ENCODE data around the gene PLCZ1.

Gene PLCZ1

GRCh38 chr12:18749386-18749957 lies 11.7 kb upstream of the PLCZ1 start:
- Histone ChIP-seq H3K27me3 (ENCODE audit: insufficient read depth, poor library complexity, severe bottlenecking) (no peaks in the 10 kb centered on the region), H3K4me1 (ENCODE audit: insufficient read depth, poor library complexity, severe bottlenecking) (no peaks in the 10 kb centered on the region), H3K9me3 (ENCODE audit: severe bottlenecking) (no peaks in the 10 kb centered on the region), H3K27ac (ENCODE audit: poor library complexity, severe bottlenecking) (no peak overlapping the region), H3K36me3 (ENCODE audit: low read depth) (no peaks in the 10 kb centered on the region), H3K4me3 (ENCODE audit: severe bottlenecking) (no peak overlapping the region)
- ATAC-seq (ENCODE audit: low read depth) (no peak), DNase-seq (ENCODE audit: low spot score) (no peak)
- no peak for TF ChIP-seq CTCF (IDR thresholded peaks at IDR 0.05; ENCODE audit: poor library complexity, severe bottlenecking)

GRCh38 chr12:18747895-18748294 lies 10.1 kb upstream of the PLCZ1 start:
- no peaks in the 10 kb centered on the region for H3K9me3 ChIP-seq (ENCODE audit: severe bottlenecking)
- no peak overlapping the region for H3K27ac ChIP-seq (ENCODE audit: poor library complexity, severe bottlenecking)
- H3K36me3 ChIP-seq (ENCODE audit: low read depth) = no peaks in the 10 kb centered on the region
- ATAC-seq (ENCODE audit: low read depth) = peak; percentile 36; the same call in 1 of the 3 replicates
- no peak for DNase-seq (ENCODE audit: low spot score)
- no peaks in the 10 kb centered on the region for H3K4me1 ChIP-seq (ENCODE audit: insufficient read depth, poor library complexity, severe bottlenecking)
- no peaks in the 10 kb centered on the region for H3K27me3 ChIP-seq (ENCODE audit: insufficient read depth, poor library complexity, severe bottlenecking)
- H3K4me3 ChIP-seq (ENCODE audit: severe bottlenecking) = no peak overlapping the region
- no peak for TF ChIP-seq CTCF (IDR thresholded peaks at IDR 0.05; ENCODE audit: poor library complexity, severe bottlenecking)

- no peak for TF ChIP-seq CTCF (IDR thresholded peaks at IDR 0.05; ENCODE audit: poor library complexity, severe bottlenecking)
- no peaks in the 10 kb centered on the region for H3K4me1 ChIP-seq (ENCODE audit: insufficient read depth, poor library complexity, severe bottlenecking)
- no peaks in the 10 kb centered on the region for H3K27me3 ChIP-seq (ENCODE audit: insufficient read depth, poor library complexity, severe bottlenecking)
- H3K36me3 ChIP-seq (ENCODE audit: low read depth) = no peaks in the 10 kb centered on the region
- H3K9me3 ChIP-seq (ENCODE audit: severe bottlenecking) = no peaks in the 10 kb centered on the region
- no peak for DNase-seq (ENCODE audit: low spot score)
- ATAC-seq (ENCODE audit: low read depth) = no peak
- no peak overlapping the region for H3K27ac ChIP-seq (ENCODE audit: poor library complexity, severe bottlenecking)
- no peak overlapping the region for H3K4me3 ChIP-seq (ENCODE audit: severe bottlenecking)
Measured at GRCh38 chr12:18731156-18731555, 6.7 kb downstream of the PLCZ1 start.

- peak overlapping the region; percentile 84 for H3K27ac ChIP-seq (ENCODE audit: poor library complexity, severe bottlenecking)
- H3K4me1 ChIP-seq (ENCODE audit: insufficient read depth, poor library complexity, severe bottlenecking) = peaks cover 24% of the 10 kb centered on the region
- no peak for TF ChIP-seq CTCF (IDR thresholded peaks at IDR 0.05; ENCODE audit: poor library complexity, severe bottlenecking)
- H3K27me3 ChIP-seq (ENCODE audit: insufficient read depth, poor library complexity, severe bottlenecking) = no peaks in the 10 kb centered on the region
- ATAC-seq (ENCODE audit: low read depth) (peak; percentile 96), DNase-seq (ENCODE audit: low spot score) (no peak)
- H3K4me3 ChIP-seq (ENCODE audit: severe bottlenecking) = no peak overlapping the region
- H3K36me3 ChIP-seq (ENCODE audit: low read depth) = no peaks in the 10 kb centered on the region
- H3K9me3 ChIP-seq (ENCODE audit: severe bottlenecking) = no peaks in the 10 kb centered on the region
Measured at GRCh38 chr12:18723752-18724151, 14.1 kb downstream of the PLCZ1 start.

GRCh38 chr12:18721452-18721851 lies 16.4 kb downstream of the PLCZ1 start:
- no peak overlapping the region for H3K27ac ChIP-seq (ENCODE audit: poor library complexity, severe bottlenecking)
- peaks cover 24% of the 10 kb centered on the region for H3K4me1 ChIP-seq (ENCODE audit: insufficient read depth, poor library complexity, severe bottlenecking)
- H3K36me3 ChIP-seq (ENCODE audit: low read depth) = no peaks in the 10 kb centered on the region
- ATAC-seq (ENCODE audit: low read depth) (no peak), DNase-seq (ENCODE audit: low spot score) (no peak)
- no peaks in the 10 kb centered on the region for H3K27me3 ChIP-seq (ENCODE audit: insufficient read depth, poor library complexity, severe bottlenecking)
- no peak overlapping the region for H3K4me3 ChIP-seq (ENCODE audit: severe bottlenecking)
- no peaks in the 10 kb centered on the region for H3K9me3 ChIP-seq (ENCODE audit: severe bottlenecking)
- TF ChIP-seq CTCF (IDR thresholded peaks at IDR 0.05; ENCODE audit: poor library complexity, severe bottlenecking) = no peak

Measured in RWPE2 (cell line).